Spinal cord (tissue), 10 donors: ENCODE data around the gene GRID2IP. TPM values are rescaled to one million over a fixed set of nuclear protein-coding genes. Genes with fewer than 3 reads are reported as not detected.
"Not testable (repeated sequence)": the region's sequence is repeated elsewhere in the genome, so short reads cannot be mapped to it uniquely, and the experiment has no call there.

Experiments
- DNase-seq, 6 donors: peaks; one replicate each; pipeline versions ENCODE4 v3.0.0 to v3.0.0-alpha.2; 2013 to 2015; ENCODE audit warnings: low spot score in 6 of 6, low read depth in 4 of 6
- H3K27ac ChIP-seq: one replicate; pipeline ENCODE4 v1.5.1; 2013; ENCODE audit warnings: low read depth, low read length, control low read depth
- H3K27me3 ChIP-seq: one replicate; pipeline ENCODE4 v1.6.1; 2013; ENCODE audit warnings: low read length; ENCODE audit not compliant: control insufficient read depth, insufficient read depth
- H3K36me3 ChIP-seq: one replicate; pipeline ENCODE4 v1.6.1; 2013; ENCODE audit warnings: low read length; ENCODE audit not compliant: control insufficient read depth, insufficient read depth
- H3K4me1 ChIP-seq: one replicate; pipeline ENCODE4 v1.6.1; 2013; ENCODE audit warnings: low read length; ENCODE audit not compliant: control insufficient read depth, insufficient read depth
- H3K4me3 ChIP-seq: one replicate; pipeline ENCODE4 v1.5.1; 2013; ENCODE audit warnings: low read depth, low read length, control low read depth
- H3K9me3 ChIP-seq: one replicate; pipeline ENCODE4 v1.6.1; 2013; ENCODE audit warnings: low read length; ENCODE audit not compliant: control insufficient read depth, insufficient read depth
- WGBS: methylation state at CpG from one replicate; pipeline ENCODE4 v1.1.5; 2013; ENCODE audit warnings: missing lambda C conversion rate; ENCODE audit not compliant: insufficient coverage; 5-methylcytosine and 5-hydroxymethylcytosine counted together
- polyA plus RNA-seq, 2 donors: library from polyadenylated mRNA; unstranded; fragments of 120-200 nt; gene quantifications; one replicate each; pipeline ENCODE4 v1.2.1, GENCODE V29; 2013; ENCODE audit not compliant: insufficient read length in 2 of 2
- total RNA-seq, 2 donors: library from RNA; depleted of rRNA in 1 of 2; stranded (reverse); fragments of 120-200 nt in 1 of 2; fragments of >200 nt in 1 of 2; gene quantifications; one replicate each; pipeline versions ENCODE4 v1.2.3 to v1.2.4, GENCODE V29; 2013 to 2014
- donor health status: healthy.

The GRID2IP gene
- total and polyA plus RNA-seq, 4 donors: 0.30 to 1.2 (median 0.38) TPM

DNA sequence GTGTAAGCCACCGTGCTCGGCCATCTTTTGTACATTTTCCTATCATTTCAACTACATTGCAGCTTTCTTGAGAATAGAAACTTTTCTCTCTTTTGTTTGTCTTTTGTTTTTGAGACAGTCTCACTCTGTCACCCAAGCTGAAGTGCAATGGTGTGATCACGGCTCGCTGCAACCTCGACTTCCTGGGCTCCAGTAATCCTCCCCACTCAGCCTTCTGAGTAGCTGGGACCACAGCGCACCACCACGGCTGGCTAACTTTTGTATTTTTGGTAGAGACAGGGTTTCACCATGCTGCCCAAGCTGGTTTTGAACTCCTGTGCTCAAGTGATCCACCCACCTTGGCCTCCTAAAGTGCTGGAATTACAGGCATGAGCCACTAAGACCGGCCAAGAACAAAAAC, 72.2 kb downstream of the GRID2IP start:
- H3K27ac ChIP-seq: no peak overlapping the region
- WGBS: 83% methylated on average over 4 of the region's 8 CpGs

DNA sequence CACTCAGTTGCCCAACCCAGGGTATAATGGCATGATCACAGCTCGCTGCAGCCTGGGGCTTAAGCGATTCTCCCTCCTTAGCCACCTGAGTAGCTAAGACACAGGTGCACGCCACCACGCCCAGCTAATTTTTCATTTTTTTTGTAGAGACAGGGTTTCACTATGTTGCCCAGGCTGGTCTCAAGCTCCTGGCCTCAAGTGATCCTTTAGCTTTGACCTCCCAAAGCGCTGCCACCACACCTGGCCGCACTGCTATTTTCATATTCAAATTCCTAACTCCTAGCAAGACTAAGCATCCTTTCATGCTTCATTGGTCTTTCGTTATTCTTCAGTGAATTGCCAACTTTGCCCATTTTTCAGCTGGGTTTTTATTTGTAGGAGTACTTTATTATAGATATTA, 73.1 kb downstream of the GRID2IP start:
- H3K27ac ChIP-seq: no peak overlapping the region
- H3K36me3 ChIP-seq: peaks cover 13% of the 10 kb centered on the region
- H3K9me3 ChIP-seq: no peaks in the 10 kb centered on the region
- peaks cover 13% of the 10 kb centered on the region for H3K4me1 ChIP-seq
- DNase-seq: no peak
- no peaks in the 10 kb centered on the region for H3K27me3 ChIP-seq
- WGBS: 98% methylated on average over 6 of the region's 7 CpGs
- no peak overlapping the region for H3K4me3 ChIP-seq

More for the DNA sequence above, 72.2 kb downstream of the GRID2IP start:
- Histone ChIP-seq H3K4me1 (peaks cover 14% of the 10 kb centered on the region), H3K9me3 (no peaks in the 10 kb centered on the region), H3K27me3 (no peaks in the 10 kb centered on the region), H3K4me3 (no peak overlapping the region), H3K36me3 (peaks cover 13% of the 10 kb centered on the region)
- no peak for DNase-seq

- H3K27me3 ChIP-seq: no peaks in the 10 kb centered on the region
- H3K27ac ChIP-seq: no peak overlapping the region
- WGBS: no CpG with 5 or more reads among the region's 1 CpG
- H3K4me3 ChIP-seq: no peak overlapping the region
- H3K4me1 ChIP-seq: peaks cover 7% of the 10 kb centered on the region
- H3K36me3 ChIP-seq: peaks cover 21% of the 10 kb centered on the region
- H3K9me3 ChIP-seq: no peaks in the 10 kb centered on the region
- DNase-seq: no peak
Observed at GRCh38 chr7:6477318-6477660, 74.0 kb downstream of the GRID2IP start.

GRCh38 chr7:6476596-6477317, 74.5 kb downstream of the GRID2IP start:
- Histone ChIP-seq H3K4me3 (no peak overlapping the region), H3K36me3 (peaks cover 27% of the 10 kb centered on the region), H3K4me1 (peaks cover 7% of the 10 kb centered on the region), H3K27me3 (no peaks in the 10 kb centered on the region), H3K9me3 (no peaks in the 10 kb centered on the region), H3K27ac (no peak overlapping the region)
- WGBS: 91% methylated on average over 6 of the region's 7 CpGs
- DNase-seq: peak in 1 of 6 donors; percentile 3

GRCh38 chr7:6475433-6476186, 75.7 kb downstream of the GRID2IP start:
- no peak overlapping the region for H3K4me3 ChIP-seq
- no peaks in the 10 kb centered on the region for H3K9me3 ChIP-seq
- DNase-seq: no peak
- WGBS: no CpG with 5 or more reads among the region's 3 CpGs
- no peaks in the 10 kb centered on the region for H3K27me3 ChIP-seq
- no peaks in the 10 kb centered on the region for H3K4me1 ChIP-seq
- peaks cover 26% of the 10 kb centered on the region for H3K36me3 ChIP-seq
- H3K27ac ChIP-seq: no peak overlapping the region

- Histone ChIP-seq H3K4me3 (no peak overlapping the region), H3K36me3 (peaks cover 69% of the 10 kb centered on the region), H3K27ac (no peak overlapping the region), H3K4me1 (no peaks in the 10 kb centered on the region), H3K9me3 (no peaks in the 10 kb centered on the region), H3K27me3 (no peaks in the 10 kb centered on the region)
- DNase-seq: no peak
- WGBS: 97% methylated on average over 8 of the region's 8 CpGs
Observed at GRCh38 chr7:6465862-6466261, 85.4 kb downstream of the GRID2IP start.

DNA sequence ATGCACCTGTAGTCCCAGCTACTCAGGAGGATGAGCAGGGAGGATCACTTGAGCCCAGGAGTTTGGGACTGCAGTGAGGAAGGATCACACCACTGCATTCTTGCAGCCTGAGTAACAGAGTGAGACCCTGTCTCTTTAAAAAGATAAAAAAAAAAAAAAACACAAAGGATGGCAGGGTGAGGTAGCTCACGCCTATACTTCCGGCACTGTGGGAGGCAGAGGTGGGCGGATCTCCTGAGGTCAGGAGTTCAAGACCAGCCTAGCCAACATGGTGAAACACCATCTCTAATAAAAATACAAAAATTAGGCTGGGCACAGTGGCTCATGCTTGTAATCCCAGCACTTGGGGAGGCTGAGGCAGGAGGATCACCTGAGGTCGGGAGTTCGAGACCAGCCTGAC, 87.7 kb downstream of the GRID2IP start:
- H3K36me3 ChIP-seq: peaks cover 62% of the 10 kb centered on the region
- WGBS: no CpG with 5 or more reads among the region's 5 CpGs
- not testable (repeated sequence) for DNase-seq, H3K27me3 ChIP-seq, H3K4me3 ChIP-seq, H3K4me1 ChIP-seq, H3K9me3 ChIP-seq, H3K27ac ChIP-seq

DNA sequence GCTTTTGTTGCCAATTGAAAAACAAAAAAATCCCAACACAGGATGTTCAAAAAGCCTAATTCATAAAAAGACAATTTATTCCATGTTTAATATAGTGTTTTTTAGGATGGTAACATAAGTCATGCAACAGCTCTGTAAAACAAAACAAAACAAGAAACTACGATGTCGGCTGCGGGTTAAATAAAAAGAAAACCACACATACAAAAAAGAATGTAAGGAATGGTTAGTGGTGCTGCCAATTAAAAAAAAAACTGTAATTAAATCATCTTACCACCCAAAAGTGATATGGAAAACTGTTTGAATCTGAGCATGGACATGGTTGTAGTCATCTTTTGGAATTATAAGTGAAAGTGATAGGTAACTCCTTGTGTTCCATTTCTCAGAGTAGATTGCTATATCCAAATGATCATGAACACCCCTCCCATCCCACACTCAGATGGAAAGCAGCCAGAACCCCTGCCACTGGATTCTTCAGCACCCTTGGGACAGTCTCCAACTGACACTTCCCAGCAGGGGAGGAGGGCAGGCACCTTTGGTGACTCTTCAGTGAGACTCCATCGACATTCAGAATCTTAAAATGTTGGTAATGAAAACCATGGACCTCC, 89.2 kb downstream of the GRID2IP start:
- no CpG with 5 or more reads among the region's 4 CpGs for WGBS
- peaks cover 47% of the 10 kb centered on the region for H3K36me3 ChIP-seq
- DNase-seq: no peak

DNA sequence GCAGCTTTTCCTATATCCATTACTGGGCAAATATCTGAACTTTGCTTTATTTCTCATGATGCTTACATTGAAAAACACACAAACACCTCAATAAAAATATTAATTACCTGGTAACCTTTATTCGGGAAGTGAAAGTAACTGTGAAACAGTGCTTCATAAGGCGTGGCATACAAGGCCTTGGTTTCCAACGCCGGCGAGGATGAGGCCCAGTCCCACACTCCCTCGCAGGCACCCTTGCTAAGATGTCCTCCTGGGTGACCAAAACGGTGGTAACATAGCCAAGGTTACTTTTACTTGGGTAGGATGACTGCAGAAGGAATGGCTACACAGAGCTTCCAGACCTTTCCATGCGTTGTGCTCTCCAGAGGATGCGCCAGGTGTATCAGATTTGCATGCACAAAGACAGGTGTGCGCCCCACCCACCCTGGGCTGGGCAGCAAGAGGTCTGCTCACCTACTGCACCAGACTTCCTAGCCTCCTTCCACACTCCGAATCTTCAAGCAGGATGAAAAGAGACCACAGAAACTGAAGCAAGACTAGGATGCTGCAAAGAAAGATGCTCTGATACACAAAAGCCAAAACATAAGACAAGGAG, 90.2 kb downstream of the GRID2IP start:
- Histone ChIP-seq H3K27ac (no peak overlapping the region), H3K27me3 (no peaks in the 10 kb centered on the region), H3K36me3 (peaks cover 38% of the 10 kb centered on the region), H3K9me3 (no peaks in the 10 kb centered on the region), H3K4me1 (no peaks in the 10 kb centered on the region), H3K4me3 (no peak overlapping the region)
- no peak for DNase-seq
- WGBS: 96% methylated on average over 10 of the region's 11 CpGs

More for the DNA sequence above, 89.2 kb downstream of the GRID2IP start:
- Histone ChIP-seq H3K4me3 (no peak overlapping the region), H3K9me3 (no peaks in the 10 kb centered on the region), H3K4me1 (no peaks in the 10 kb centered on the region), H3K27me3 (no peaks in the 10 kb centered on the region), H3K27ac (no peak overlapping the region)
